Neural cell (in vitro differentiated cells): ENCODE results near the gene TMEM14B.

Experiments used
- CTCF ChIP-seq: fragments of 450-650 bp; IDR thresholded peaks from 2 replicates; pipeline ENCODE4 v1.5.1; 2014; ENCODE audit warnings: antibody characterized with exemption, mild to moderate bottlenecking, moderate library complexity; ENCODE audit not compliant: poor library complexity, severe bottlenecking
- EP300 ChIP-seq: fragments of 450-650 bp; conservative IDR thresholded peaks from 2 replicates; pipeline ENCODE4 v1.6.1; 2014; ENCODE audit warnings: antibody characterized with exemption, mild to moderate bottlenecking, moderate library complexity; ENCODE audit not compliant: poor library complexity, severe bottlenecking
- EZH2 ChIP-seq: fragments of 200-600, 300-800 bp; shearing (Covaris generic), sonication (generic); IDR thresholded peaks from 2 replicates; pipeline ENCODE4 v1.6.1; 2014; ENCODE audit warnings: antibody characterized with exemption, low read length, borderline replicate concordance, mild to moderate bottlenecking; ENCODE audit not compliant: insufficient read depth, poor library complexity, severe bottlenecking
- RAD21 ChIP-seq: fragments of 450-650 bp; conservative IDR thresholded peaks from 2 replicates; pipeline ENCODE4 v1.6.1; 2014; ENCODE audit warnings: antibody characterized with exemption, mild to moderate bottlenecking, moderate library complexity
- REST ChIP-seq: IDR thresholded peaks from 2 replicates; pipeline ENCODE4 v1.6.1; 2012; ENCODE audit warnings: borderline replicate concordance
- SMC3 ChIP-seq: fragments of 450-650 bp; conservative IDR thresholded peaks from 2 replicates; pipeline ENCODE4 v1.6.1; 2014; ENCODE audit warnings: antibody characterized with exemption, mild to moderate bottlenecking, moderate library complexity; ENCODE audit not compliant: poor library complexity

GRCh38 chr6:10733863-10734262 is 13.7 kb upstream of the TMEM14B start:
- TF ChIP-seq RAD21 (no peak), CTCF (no peak), EZH2 (no peak), EP300 (no peak), REST (no peak), SMC3 (no peak)
